Upper lobe of left lung (tissue), 6 donors: Measurements from ENCODE around the gene KCNJ15. TPM values are rescaled to one million over a fixed set of nuclear protein-coding genes. Genes with fewer than 3 reads are reported as not detected.

Experiments
- ATAC-seq, 2 donors: fragments of 200-7000 bp; cut with Tn5 transposase; one replicate each; pipeline ENCODE4 v1.9.1; 2022; ENCODE audit warnings: mild to moderate bottlenecking in 2 of 2, moderate library complexity in 2 of 2; ENCODE audit not compliant: low FRiP score in 2 of 2
- DNase-seq, 2 donors: peaks; one replicate each; pipeline ENCODE4 v3.0.0-alpha.2; 2019 to 2020
- H3K27ac ChIP-seq, 4 donors: fragments of 200-600 bp; sonication (generic); one replicate each; pipeline ENCODE4 v1.5.1; 2016 to 2019
- H3K27me3 ChIP-seq, 4 donors: fragments of 200-600 bp; sonication (generic); one replicate each; pipeline ENCODE4 v1.5.1; 2017 to 2019
- H3K36me3 ChIP-seq, 4 donors: fragments of 200-600 bp; sonication (generic); one replicate each; pipeline ENCODE4 v1.5.1; 2016 to 2019
- H3K4me1 ChIP-seq, 4 donors: fragments of 200-600 bp; sonication (generic); one replicate each; pipeline ENCODE4 v1.5.1; 2018 to 2019
- H3K4me3 ChIP-seq, 4 donors: fragments of 200-600 bp; sonication (generic); one replicate each; pipeline ENCODE4 v1.5.1; 2017 to 2019; ENCODE audit warnings: mild to moderate bottlenecking in 2 of 4, moderate library complexity in 1 of 4
- H3K9me3 ChIP-seq, 4 donors: fragments of 200-600 bp; sonication (generic); one replicate each; pipeline ENCODE4 v1.5.1; 2018 to 2019
- CTCF ChIP-seq, 6 experiments: fragments of 450-650 bp in 4 of 6; fragments of 200-600 bp in 2 of 6; sonication (generic) in 2 of 6; IDR thresholded peaks; one replicate each; pipeline ENCODE4 v1.5.1; 2016 to 2019; ENCODE audit warnings: antibody characterized with exemption in 6 of 6
- EP300 ChIP-seq, 4 donors: sonication (generic); formaldehyde crosslinking; IDR thresholded peaks; one replicate each; pipeline ENCODE4 v1.5.1; 2017; ENCODE audit warnings: antibody characterized with exemption in 4 of 4, control low read depth in 2 of 4
- POLR2A ChIP-seq, 4 donors: fragments of 450-650 bp; IDR thresholded peaks; one replicate each; pipeline ENCODE4 v1.5.1; 2016 to 2017; ENCODE audit warnings: antibody characterized with exemption in 4 of 4, mild to moderate bottlenecking in 2 of 4
- POLR2AphosphoS5 ChIP-seq, 2 donors: sonication (generic); formaldehyde crosslinking; IDR thresholded peaks; one replicate each; pipeline ENCODE4 v1.5.1; 2017; ENCODE audit warnings: antibody characterized with exemption in 2 of 2
- WGBS, 2 donors: methylation state at CpG; one replicate each; pipeline ENCODE4 v1.1.5; 2017 to 2018; 5-methylcytosine and 5-hydroxymethylcytosine counted together
- total RNA-seq, 6 donors: library from RNA; depleted of rRNA in 4 of 6; stranded (reverse); fragments of >200 nt in 4 of 6; gene quantifications; one replicate each; pipeline versions ENCODE4 v1.1.0 to v1.2.1, GENCODE V29; 2016 to 2021
- donor health status: DM: no; HTN: no; CAD: no; lungs with moderate emphysema.
- donor health status: DM: no; HTN: yes; CAD: no; lungs with severe emphysema.

KCNJ15 gene
- total RNA-seq, 6 donors from 2014 or later = 17.9 to 93.0 (median 48.6) TPM

GRCh38 chr21:38249696-38250278 lies 7.0 kb upstream of the KCNJ15 start:
- H3K4me3 ChIP-seq = no peak overlapping the region
- peaks cover 0 to 15% (median 6%) of the 10 kb centered on the region in 4 donors for H3K4me1 ChIP-seq
- ATAC-seq = no peak
- no peaks in the 10 kb centered on the region for H3K27me3 ChIP-seq
- no peak overlapping the region for H3K27ac ChIP-seq
- WGBS, 2 donors = 69% methylated on average over 3 of the region's 3 CpGs
- no peaks in the 10 kb centered on the region for H3K9me3 ChIP-seq
- no peaks in the 10 kb centered on the region for H3K36me3 ChIP-seq
- no peak for DNase-seq
- TF ChIP-seq POLR2A (IDR thresholded peaks at IDR 0.05) (no peak), EP300 (IDR thresholded peaks at IDR 0.05) (no peak), CTCF (IDR thresholded peaks at IDR 0.05) (no peak), POLR2AphosphoS5 (IDR thresholded peaks at IDR 0.05) (no peak)

GRCh38 chr21:38250991-38251418 lies 5.8 kb upstream of the KCNJ15 start:
- H3K27ac ChIP-seq = peak overlapping the region in 1 of 4 donors; percentile 5
- TF ChIP-seq CTCF (IDR thresholded peaks at IDR 0.05) = no peak
- TF ChIP-seq POLR2AphosphoS5 (IDR thresholded peaks at IDR 0.05) = no peak
- TF ChIP-seq POLR2A (IDR thresholded peaks at IDR 0.05) = no peak
- TF ChIP-seq EP300 (IDR thresholded peaks at IDR 0.05) = no peak
- no peak for ATAC-seq
- no peaks in the 10 kb centered on the region for H3K27me3 ChIP-seq
- no peaks in the 10 kb centered on the region for H3K9me3 ChIP-seq
- DNase-seq = no peak
- no peaks in the 10 kb centered on the region for H3K36me3 ChIP-seq
- H3K4me1 ChIP-seq = peaks cover 0 to 15% (median 5%) of the 10 kb centered on the region in 4 donors
- WGBS, 2 donors = 79 to 82% methylated on average over 7 of the region's 7 CpGs
- no peak overlapping the region for H3K4me3 ChIP-seq

- Histone ChIP-seq H3K27me3 (no peaks in the 10 kb centered on the region), H3K4me3 (no peak overlapping the region), H3K36me3 (no peaks in the 10 kb centered on the region), H3K9me3 (no peaks in the 10 kb centered on the region), H3K27ac (peak overlapping the region in 2 of 4 donors; percentile 80 to 82), H3K4me1 (peaks cover 0 to 4% (median 1%) of the 10 kb centered on the region in 4 donors)
- ATAC-seq = no peak
- TF ChIP-seq EP300 (IDR thresholded peaks at IDR 0.05) = no peak
- no peak for TF ChIP-seq POLR2AphosphoS5 (IDR thresholded peaks at IDR 0.05)
- TF ChIP-seq POLR2A (IDR thresholded peaks at IDR 0.05) = no peak
- TF ChIP-seq CTCF (IDR thresholded peaks at IDR 0.05) = no peak
- 55 to 62% methylated on average over 3 of the region's 3 CpGs for WGBS, 2 donors
- no peak for DNase-seq
Measured at GRCh38 chr21:38254970-38255369, 1.8 kb upstream of the KCNJ15 start.

GRCh38 chr21:38255571-38256117 lies 1.1 kb upstream of the KCNJ15 start:
- Histone ChIP-seq H3K27ac (peak overlapping the region in 2 of 4 donors; percentile 80 to 82), H3K9me3 (no peaks in the 10 kb centered on the region), H3K36me3 (no peaks in the 10 kb centered on the region), H3K4me3 (peak overlapping the region in 1 of 4 donors; percentile 2), H3K27me3 (no peaks in the 10 kb centered on the region), H3K4me1 (peaks cover 0 to 9% (median 1%) of the 10 kb centered on the region in 4 donors)
- no peak for TF ChIP-seq CTCF (IDR thresholded peaks at IDR 0.05)
- TF ChIP-seq EP300 (IDR thresholded peaks at IDR 0.05) = no peak
- no peak for TF ChIP-seq POLR2AphosphoS5 (IDR thresholded peaks at IDR 0.05)
- no peak for TF ChIP-seq POLR2A (IDR thresholded peaks at IDR 0.05)
- 72% methylated on average over 6 to 9 of the region's 9 CpGs for WGBS, 2 donors
- peak in 1 of 2 donors; percentile 33 for ATAC-seq
- DNase-seq = no peak
